RKO (cell line): ENCODE data around the gene UBTFL1.
"Not testable (repeated sequence)": the region's sequence is repeated elsewhere in the genome, so short reads cannot be mapped to it uniquely, and the experiment has no call there.

ENCODE experiments used
- DNase-seq: peaks from one replicate; pipeline ENCODE4 v3.0.0-alpha.2; 2016; ENCODE audit warnings: low spot score

UBTFL1 gene

GRCh38 chr11:90085650-90086049, at the start of gene UBTFL1:
TSS of gene UBTFL1 (plus strand) at chr11:90085950. CDS start at chr11:90085950, 0 bp downstream.
- DNase-seq = not testable (repeated sequence)

- DNase-seq = not testable (repeated sequence)
Measured at GRCh38 chr11:90051591-90052209, 34.0 kb upstream of the UBTFL1 start.

- not testable (repeated sequence) for DNase-seq
Measured at GRCh38 chr11:90052311-90052710, 33.4 kb upstream of the UBTFL1 start.

- not testable (repeated sequence) for DNase-seq
Measured at GRCh38 chr11:90053545-90053944, 32.2 kb upstream of the UBTFL1 start.

GRCh38 chr11:90088731-90089130, 3.0 kb downstream of the UBTFL1 start:
- not testable (repeated sequence) for DNase-seq

- DNase-seq = not testable (repeated sequence)
Measured at GRCh38 chr11:90095230-90095924, 9.6 kb downstream of the UBTFL1 start.

GRCh38 chr11:90098261-90098660, 12.5 kb downstream of the UBTFL1 start:
- not testable (repeated sequence) for DNase-seq

- DNase-seq = no peak
Measured at GRCh38 chr11:90100431-90100830, 14.7 kb downstream of the UBTFL1 start.

- peak; percentile 19 for DNase-seq
Measured at GRCh38 chr11:90113541-90113940, 27.8 kb downstream of the UBTFL1 start.

GRCh38 chr11:90120191-90120590, 34.4 kb downstream of the UBTFL1 start:
- DNase-seq = no peak

- DNase-seq = no peak
Measured at GRCh38 chr11:90124371-90124770, 38.6 kb downstream of the UBTFL1 start.

GRCh38 chr11:90124946-90125345, 39.2 kb downstream of the UBTFL1 start:
- no peak for DNase-seq

- DNase-seq = no peak
Measured at GRCh38 chr11:90133560-90134477, 48.1 kb downstream of the UBTFL1 start.

- no peak for DNase-seq
Measured at GRCh38 chr11:90134478-90135003, 48.8 kb downstream of the UBTFL1 start, which contains the start of gene NAALAD2. TSS of gene NAALAD2 (plus strand) at chr11:90134663. CDS start at chr11:90134759, 96 bp downstream.

GRCh38 chr11:90135016-90135415, 49.3 kb downstream of the UBTFL1 start:
- no peak for DNase-seq
